HG03354 (cell line): ENCODE measurements around the gene STIM2.
"Not testable (repeated sequence)": the region's sequence is repeated elsewhere in the genome, so short reads cannot be mapped to it uniquely, and the experiment has no call there.

Experiments used
- ATAC-seq: cut with Tn5 transposase; IDR thresholded peaks from one replicate; pipeline ENCODE4 v1.9.1; 2021; ENCODE audit warnings: mild to moderate bottlenecking; ENCODE audit not compliant: unreplicated experiment, poor library complexity, severe bottlenecking

STIM2 gene

DNA sequence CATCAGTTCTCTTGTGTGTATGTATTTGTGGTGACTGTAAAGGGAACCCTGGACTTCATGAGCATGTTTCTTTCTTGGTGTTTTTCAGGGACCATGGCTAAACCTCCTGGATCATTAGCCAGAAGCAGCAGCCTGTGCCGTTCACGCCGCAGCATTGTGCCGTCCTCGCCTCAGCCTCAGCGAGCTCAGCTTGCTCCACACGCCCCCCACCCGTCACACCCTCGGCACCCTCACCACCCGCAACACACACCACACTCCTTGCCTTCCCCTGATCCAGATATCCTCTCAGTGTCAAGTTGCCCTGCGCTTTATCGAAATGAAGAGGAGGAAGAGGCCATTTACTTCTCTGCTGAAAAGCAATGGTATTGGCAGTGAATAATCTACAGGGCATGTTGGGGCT, 157.0 kb downstream of the STIM2 start:
- no peak for ATAC-seq

DNA sequence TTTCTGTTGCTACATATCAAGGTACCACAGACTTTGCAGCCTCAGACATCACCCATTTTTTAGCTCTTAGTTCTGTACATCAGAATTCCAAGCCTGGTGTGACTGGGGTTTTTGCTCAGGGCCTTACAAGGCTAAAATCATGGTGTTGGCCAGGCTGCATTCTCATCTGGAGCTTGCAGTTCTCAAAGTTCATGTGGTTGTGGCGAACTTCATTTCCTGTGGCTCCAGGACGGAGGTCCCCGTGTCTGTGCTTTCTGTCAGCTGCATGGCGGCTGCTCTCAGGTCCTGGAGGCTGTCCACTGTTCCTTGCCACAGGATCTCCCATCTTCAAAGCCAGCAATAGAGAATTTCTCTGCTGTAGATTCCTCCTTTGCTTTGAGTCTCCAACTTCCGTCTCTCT, 157.4 kb downstream of the STIM2 start:
- ATAC-seq, result no peak

DNA sequence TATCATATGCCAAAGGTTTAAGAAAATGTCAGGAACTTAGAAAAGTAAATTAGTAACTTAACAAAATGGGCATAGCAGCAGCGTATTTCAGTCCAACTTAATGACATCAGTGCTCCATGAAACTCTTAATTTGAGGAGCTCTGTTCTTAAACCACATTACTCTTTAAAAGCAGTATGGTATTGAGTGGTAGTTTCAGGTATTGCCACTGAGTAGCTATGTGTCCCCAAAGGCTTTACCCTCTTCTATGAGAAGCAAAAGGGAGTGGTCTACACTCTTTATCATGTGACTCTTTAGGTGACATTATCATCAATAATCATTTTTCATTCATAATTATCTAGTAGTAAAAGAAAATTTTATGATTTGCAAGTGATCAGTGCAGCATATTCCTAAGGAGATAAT, 158.3 kb downstream of the STIM2 start:
- no peak for ATAC-seq

DNA sequence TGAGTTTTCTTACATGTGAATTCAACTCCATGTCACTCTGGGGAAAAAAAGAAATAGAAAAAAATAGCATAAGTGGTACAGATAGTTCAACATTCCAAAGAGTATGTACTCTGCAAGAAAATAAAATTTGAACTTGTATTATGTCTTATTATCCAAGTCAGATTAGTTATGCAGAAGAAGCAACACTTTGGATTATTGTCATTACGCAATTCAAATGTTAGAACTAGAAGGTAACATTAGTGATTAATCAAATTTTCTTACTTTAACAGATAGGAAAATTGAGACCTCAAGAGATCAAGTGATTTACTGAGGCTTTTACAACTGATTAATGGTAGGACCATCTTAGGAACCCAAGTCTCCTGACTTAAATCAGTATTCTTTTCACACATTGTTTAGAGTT, 159.1 kb downstream of the STIM2 start:
- no peak for ATAC-seq

DNA sequence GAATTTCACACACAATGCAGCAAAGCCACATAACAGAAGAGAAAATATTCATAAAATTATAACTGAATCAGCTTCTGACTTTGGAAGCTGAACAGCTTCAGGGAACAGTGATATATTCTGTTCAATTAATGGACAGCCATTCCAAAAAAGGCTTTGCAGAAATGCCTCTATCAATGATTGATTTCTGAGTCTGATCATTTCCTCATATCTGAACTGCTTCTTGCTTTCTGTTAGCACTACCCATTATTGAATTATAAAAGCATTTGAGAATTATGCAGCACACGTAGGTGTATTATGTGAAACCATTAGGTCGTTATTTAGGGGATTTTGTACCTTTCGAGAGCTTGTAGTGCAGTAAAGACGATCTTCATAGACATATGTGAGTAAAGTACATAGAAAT, 159.6 kb downstream of the STIM2 start:
- ATAC-seq, result no peak

DNA sequence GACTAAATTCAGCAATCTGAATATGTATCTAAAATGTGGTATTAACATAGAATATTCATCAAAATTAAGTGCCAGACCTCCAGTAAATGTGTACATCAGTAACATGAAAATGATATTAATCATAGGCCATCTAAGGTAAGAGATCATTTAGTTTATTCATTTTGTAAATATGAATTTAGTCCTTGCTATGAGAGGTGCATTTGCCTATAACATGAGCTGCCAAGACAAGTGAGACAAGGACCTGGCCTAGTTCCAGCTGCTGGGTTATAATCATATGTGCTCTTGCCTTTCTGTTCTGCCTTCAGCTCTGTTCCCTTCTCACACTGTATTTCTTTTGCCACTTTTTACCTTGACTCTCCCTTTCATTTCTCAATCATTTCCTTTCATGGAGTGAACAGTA, 160.0 kb downstream of the STIM2 start:
- no peak for ATAC-seq

DNA sequence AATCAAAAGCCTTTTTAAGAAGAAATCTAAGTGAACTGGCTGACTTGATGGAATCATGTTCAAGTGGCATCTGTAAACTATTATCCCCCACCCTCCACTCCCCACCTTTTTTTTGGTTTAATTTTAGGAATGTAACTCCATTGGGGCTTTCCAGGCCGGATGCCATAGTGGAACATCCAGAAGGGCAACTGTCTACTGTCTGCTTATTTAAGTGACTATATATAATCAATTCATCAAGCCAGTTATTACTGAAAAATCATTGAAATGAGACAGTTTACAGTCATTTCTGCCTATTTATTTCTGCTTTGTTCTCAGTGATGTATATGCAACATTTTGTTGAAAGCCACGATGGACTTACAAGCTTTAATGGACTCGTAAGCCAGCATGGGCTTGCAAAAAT, 162.3 kb downstream of the STIM2 start:
- no peak for ATAC-seq

DNA sequence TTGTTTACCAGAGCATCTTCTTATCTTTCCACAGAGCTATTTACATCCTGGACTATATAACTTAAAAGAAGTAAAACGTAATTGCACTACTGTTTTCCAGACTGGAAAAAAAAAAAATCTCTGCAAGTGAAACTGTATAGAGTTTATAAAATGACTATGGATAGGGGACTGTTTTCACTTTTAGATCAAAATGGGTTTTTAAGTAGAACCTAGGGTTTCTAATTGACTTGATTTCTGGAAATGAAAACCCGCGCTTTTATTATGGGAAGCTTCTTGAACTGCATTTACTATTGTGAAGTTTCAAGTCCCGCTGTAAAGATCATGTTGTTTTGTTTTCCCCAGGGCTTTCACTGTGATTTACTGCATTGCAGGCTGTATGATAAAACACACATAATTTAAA, 162.7 kb downstream of the STIM2 start:
- no peak for ATAC-seq

DNA sequence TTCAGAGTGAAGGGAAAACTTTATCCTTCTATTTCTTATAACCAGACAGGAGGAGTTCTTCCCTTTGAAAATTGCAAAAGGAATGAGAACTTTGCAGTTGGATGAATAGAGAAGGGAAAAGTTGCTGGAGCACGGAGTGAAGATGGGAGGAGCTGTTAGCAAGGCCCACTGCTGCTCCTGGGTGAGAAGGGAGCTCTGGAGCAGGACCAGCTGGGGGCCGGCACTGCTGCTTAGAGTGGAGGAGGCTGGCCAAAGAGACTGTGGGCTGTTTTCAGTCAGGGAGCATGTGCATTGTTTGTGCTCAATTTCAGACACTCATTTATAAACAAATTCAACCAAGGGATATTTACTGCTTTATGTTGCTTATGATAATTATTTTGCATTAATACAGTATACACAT, 164.2 kb downstream of the STIM2 start:
- no peak for ATAC-seq

DNA sequence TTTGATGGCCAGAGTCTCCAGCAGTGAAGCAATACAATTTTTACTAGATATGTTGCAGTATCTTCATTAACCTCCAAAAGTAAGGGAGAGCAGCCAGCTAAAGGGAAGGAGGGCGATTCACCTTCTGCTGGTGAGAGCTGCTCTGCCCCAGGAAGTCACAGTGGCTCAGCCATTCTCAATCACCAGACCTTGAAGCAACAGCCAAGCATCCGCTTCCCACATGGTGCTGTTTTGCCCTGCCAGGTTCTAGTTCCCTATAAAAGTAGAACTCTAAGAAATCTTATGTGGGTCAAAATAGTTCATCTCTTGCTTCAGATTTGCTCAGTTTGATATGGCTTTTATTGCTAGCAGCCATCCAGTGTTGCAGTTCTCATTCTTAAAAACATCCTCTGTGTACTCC, 166.8 kb downstream of the STIM2 start:
- ATAC-seq, result no peak

DNA sequence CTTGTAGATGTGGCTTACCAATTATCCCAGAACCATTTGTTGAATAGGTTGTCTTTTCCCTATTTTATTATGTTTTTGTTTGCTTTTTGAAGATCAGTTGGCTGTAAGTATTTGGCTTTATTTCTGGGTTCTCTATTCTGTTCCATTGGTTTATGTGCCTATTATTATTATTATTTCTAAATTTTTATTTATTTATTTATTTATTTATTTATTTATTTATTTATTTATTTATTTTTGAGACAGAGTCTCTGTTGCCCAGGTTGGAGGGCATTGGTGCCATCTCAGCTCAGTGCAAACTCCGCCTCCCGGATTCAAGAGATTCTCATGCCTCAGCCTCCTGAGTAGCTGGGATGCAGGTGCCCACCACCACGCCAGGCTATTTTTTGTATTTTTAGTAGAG, 174.5 kb downstream of the STIM2 start:
- not testable (repeated sequence) for ATAC-seq

DNA sequence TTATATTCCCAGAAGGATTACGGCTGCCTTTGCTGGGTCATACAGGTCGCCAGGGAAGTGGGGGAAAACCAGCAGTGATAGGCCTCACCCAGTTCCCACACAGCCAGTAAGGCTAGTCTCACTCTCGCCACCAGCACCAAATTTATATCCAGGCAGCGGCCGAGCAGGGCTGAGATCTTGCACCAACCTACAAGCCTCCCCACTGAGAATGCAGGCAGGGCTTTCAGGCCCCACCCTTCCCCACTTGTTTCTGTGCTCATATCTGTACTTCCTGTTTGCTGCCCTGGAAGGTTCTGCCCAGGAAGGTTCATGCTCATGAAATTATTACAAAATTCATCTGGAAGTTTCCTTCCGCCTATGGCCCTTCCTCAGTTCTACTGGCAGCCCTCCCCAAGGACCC, 179.7 kb downstream of the STIM2 start:
- no peak for ATAC-seq

DNA sequence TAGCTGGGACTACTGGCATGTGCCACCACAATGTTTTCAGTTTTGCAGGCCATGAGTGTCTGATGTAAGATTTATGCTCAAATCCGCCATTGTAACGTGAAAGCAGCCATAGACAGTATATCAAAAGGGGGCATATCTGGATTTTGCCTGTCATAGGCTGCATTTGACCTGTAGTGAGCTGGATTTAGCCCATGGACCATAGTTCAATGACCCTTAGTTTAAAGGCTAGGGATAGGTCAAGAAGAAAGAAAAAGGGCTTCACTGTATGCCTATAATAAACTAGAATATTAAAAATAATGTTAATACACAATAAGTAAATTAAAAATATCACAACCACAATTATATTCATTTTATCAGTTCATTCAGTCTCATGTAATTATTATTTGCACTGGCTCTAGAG, 181.8 kb downstream of the STIM2 start:
- no peak for ATAC-seq

DNA sequence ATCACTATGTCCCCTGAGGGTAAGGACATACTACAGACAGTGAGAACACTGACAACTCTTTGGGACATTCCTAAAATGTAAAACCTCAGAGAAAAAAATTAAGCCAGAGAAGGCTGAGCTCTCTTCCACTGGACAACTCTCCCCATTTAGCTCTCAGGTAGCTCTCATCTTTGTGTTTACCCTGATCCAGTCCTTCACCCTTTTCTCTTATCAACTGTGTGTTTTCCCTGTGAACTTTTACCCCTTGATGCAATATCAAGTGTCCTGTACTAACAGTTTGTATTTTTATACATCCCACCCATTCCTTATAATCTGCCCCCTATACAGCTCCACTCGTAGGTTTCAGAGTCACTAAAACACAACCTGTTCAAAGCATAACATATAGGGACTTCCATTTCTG, 182.6 kb downstream of the STIM2 start:
- ATAC-seq, result no peak

DNA sequence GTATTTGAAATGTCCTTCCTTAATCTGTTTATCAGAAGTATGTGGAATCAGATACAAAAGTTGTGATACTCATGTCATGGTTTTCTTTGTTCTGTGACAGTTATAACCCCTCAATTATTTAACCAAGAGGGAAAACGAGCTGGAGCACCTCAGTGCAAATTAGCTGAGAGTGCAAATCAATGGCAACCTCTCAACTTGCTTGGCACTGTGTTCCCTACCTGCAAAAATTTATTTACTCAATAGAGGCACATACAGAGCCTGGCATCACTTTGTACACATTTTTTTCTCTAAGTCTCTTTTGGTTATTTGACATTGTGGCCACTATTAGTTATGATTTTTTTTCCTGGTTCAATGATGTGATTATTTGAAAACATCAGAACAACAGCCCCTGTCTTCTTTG, 186.2 kb downstream of the STIM2 start:
- ATAC-seq, result no peak

DNA sequence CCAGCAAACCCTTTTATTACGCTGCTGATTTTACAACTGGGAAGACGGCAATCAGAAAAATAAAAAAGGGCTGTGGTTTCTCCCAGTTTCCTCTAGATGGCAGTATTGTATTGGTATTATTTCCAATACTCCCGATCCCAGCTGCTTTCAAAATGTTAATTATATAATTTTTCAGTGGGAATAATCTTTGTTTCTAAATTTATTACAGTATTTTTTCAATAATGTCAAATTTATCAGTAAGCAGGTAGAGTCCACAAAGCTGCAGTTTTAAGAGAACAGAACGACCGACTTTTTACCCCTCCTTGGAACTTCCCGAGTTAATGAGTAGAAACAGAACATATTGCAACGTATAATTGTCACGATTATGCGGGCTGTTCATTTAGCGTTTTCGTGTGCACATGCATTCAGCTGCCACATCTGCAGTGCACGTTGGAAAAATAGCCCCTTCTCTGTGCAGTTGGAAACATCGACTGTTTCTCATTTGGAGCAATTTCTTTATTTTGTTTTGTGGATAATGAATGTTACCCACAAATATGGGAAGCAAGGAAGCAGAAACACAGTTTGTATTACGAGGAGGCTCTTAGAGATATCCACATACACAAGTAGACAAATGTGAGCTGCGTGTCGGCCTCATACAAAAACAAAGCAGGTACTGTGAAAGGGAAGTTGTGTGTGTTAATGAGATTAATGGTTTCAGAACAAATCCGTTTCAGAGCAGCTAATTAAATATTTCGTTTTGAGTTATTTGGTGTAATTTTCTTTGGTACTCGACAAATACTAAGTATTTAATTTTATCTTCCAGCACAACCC, 188.0 kb downstream of the STIM2 start:
- peak; percentile 67 for ATAC-seq

DNA sequence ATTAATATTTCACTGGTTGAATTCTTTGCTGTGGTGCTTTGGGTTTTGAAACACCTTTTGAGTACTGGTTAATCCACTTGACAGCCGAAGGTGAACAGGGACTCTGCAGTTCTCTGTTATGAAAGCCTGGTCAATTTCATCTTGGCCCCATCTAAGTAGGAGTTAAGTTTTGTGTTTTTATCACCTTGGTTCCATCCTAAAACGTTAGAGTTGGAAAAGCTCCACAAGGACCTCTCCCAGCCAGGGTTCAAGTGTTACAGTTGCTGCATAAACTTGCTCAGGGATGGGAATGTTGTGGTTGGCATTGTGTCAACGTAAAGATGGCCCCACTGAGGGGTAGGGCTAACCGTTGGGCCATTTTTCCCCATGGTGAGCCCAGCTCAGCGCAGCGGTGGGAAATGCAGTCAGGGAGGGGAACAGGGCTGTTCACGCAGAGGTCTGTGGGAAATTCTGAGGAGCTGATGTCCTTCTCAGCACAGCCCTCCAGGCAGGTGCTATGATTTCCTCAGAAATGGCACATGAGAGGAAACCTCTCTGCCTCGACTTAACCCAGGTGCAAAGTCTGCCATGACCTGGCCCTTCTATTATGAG, 188.7 kb downstream of the STIM2 start:
- no peak for ATAC-seq

DNA sequence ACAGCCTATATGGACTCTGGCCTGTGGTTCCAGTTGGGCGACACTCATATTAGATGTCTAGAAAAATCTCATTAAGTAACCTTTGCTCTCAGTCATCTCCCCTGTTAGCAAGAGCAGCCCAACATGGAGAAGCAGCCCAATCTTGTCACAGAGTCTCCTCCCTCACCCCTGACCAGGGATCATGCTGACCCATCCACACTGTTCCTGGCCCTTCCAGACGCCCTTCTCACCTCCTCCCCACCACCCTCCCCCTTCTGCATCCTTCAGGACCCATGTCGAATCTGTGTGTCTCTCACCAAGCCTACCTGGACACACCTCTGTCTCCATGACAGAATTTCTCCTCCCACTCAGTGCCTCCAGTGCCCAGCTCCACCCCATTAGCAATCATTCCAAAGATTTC, 190.1 kb downstream of the STIM2 start:
- no peak for ATAC-seq

DNA sequence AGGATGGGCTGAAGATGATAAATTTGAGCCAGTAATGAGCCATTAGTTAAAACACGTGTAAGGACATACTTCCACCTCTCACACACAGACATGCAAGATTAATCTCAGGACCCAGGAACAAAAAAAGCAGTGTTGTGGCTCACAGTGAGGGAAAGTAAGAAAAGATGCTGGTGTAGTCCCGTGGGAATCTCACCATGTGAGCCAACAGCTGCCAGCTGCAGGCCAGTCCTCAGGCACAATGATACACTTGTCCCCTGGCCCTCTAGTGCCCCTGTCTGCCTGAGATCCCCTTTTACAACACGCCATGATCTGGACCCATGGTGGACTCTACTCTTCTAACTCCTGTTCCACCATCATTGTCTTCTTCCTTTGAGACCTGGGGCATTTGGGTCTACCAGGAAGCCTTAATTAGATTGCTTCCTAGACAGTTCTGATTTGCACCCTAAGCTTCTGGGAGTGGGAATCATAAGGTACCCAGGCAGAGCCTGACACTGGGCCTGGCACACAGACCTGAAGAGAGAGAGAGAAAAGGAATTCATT, 194.7 kb downstream of the STIM2 start:
- no peak for ATAC-seq

DNA sequence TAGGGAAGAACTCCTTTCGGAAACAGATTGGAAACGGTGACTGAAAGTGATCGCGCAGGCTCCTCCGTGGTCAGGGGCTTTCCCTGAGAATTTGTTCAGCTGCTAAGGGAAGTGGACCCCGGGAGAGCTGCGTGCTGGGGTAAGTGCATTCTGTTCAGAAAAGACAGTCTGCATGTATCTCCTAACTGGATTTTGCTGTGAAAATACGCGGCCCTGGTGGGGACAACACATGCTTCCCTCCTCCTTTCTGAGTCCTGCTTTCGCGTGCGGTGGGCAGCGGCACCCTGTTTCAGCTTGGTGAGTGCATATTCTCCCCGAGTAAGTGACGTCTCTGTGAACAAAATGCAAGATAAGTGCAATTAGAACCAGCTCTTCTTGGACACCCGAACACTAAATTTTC, 195.6 kb downstream of the STIM2 start:
- ATAC-seq, result no peak

DNA sequence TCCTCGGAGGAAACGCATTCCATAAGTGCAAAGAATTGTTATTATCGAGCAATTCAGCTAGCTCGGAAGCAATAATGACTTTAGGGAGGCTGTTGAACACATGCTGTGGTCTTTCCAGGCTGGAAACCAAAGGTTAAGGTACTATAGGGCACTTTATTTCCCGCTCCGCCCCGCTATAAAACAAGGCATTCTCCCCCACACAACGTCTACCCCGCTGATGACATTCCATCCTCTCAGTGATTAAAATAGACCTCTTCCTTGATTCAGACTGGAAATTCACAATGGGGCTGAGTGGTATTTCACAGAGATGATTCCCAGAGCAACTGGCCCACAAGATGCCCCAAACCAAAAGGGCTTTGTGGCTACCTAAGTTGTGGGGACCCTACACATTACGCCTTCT, 196.4 kb downstream of the STIM2 start:
- no peak for ATAC-seq
